Stimulated activated CD4-positive, alpha-beta T cell treated with anti-CD3 and anti-CD28 coated beads, Interleukin-2, amount 100 ng/mL, for 24 hours (primary cell): ENCODE results near the gene LRRC10B.
"Not testable (repeated sequence)": the region's sequence is repeated elsewhere in the genome, so short reads cannot be mapped to it uniquely, and the experiment has no call there.

Experiments
- DNase-seq, 2 donors: peaks; one replicate each; pipeline ENCODE4 v3.0.0-alpha.2; 2020

LRRC10B gene

DNA sequence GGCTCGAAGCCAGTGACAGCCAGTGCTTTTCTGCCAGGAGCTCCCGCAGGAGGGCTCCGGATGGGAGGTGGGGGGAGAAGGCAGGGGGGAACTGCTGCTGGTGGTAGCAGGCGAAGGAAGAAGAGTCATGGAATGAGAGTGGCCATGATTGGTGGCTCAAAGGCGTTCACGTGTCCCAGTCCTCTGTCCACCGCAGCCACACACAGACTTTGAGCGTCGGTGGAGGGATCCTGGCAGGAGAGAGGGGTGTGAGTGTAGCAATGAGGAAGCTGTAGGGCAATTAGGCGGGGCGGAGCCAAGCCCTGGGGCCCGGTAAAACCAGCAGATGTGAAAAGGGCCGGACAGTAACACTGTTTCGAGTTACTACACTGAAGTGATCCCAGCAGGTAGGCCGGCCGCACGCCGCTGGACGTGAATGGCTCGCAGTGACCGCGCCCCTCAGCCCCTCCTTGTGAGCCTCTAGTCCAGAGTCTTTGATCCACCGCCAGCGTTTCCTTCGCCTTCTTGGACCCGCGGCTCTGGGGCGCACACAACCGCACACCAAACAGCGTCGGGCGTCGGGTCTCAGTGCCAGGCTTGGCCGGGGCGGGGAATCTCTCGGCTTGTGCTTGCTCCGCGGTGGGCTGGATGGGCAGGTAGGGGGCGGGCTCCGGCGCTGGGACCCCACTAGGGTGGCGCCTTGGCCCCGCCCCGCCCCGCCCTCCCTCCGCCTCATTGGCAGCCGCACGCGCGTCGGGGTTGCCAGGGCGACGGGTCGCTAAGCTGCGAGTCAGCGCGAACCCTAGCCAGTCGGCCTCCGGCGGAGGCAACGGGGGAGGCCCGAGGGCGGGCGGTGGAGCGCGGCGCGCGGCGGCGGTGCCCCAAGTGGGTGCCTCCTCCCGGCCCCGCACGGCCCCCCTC, at the start of gene LRRC10B:
Gene LRRC10B, plus strand, starts transcription at position 788 of the 900 bp plus-strand sequence. CDS start 250 bp downstream, outside the sequence.
- DNase-seq = peak; percentile 40 to 61

DNA sequence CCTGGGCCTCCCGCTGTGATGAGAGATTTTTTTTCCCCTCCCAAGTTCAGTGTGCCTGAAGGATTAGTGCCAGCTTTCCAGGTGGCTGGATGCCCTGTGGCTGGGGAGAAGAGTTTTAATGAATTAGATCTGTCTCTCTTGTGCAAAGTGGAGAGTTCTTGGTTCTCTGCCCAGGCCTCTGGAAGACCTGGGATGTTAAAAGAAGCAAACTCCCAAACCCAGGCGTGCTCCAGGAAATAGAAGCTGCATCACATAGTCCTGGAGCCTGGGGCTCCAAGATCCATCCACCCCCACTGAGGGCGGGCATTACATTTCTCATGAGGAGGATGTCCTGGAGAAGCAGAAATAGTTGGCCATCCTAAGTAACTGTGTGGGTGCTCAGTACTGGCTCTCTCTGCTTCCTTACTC, 48.1 kb upstream of the LRRC10B start:
- DNase-seq = no peak

DNA sequence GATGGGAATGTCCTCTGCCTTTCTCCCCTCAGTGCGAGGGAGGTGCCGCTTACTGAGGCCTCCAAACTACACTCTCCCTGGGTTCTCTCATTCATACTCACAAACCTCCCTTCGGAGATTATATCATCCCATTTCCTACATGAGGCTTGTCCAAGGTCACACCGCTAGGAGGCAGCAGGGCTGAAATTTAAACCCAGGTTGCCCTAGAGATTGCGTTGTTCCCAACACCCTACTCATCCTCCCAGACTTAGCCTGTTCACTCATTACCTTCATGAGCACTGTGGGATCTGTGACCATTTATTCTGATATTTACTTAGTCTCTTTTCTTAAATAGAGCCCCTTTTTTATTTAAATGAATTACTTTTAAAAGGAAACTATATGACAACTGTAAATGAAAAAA, 47.6 kb upstream of the LRRC10B start:
- DNase-seq = no peak

DNA sequence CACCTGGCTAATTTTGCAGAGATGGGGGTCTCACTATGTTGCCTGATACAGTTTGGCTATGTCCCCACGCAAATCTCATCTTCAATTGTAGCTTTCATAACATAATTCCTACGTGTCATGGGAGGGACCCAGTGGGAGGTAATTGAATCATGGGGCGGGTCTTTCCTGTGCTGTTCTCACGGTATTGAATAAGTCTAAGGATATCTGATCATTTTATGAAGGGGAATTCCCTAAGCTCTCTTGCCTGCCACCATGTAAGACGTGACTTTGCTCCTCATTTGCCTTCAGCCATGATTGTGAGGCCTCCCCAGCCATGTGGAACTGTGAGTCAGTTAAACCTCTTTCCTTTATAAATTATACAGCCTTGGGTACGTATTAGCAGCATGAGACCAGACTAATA, 40.9 kb upstream of the LRRC10B start:
- not testable (repeated sequence) for DNase-seq

DNA sequence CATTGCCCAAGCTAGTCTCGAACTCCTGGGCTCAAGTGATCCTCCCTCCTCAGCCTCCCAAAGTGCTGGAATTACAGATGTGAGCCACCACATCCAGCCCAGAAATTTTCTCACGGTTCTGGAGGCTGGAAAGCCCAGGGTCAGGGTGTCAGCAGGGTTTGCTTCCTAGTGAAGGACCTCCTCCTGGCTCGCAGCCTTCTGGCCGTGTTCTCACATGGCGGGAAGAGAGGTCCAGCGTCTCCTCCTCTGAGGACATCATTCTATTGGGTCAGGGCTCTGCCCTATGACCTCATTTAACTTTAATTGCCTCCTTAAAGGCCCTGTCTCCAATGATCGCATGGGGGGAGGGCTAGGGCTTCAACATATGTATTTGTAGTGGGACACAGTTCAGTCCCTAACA, 40.5 kb upstream of the LRRC10B start:
- DNase-seq = no peak

DNA sequence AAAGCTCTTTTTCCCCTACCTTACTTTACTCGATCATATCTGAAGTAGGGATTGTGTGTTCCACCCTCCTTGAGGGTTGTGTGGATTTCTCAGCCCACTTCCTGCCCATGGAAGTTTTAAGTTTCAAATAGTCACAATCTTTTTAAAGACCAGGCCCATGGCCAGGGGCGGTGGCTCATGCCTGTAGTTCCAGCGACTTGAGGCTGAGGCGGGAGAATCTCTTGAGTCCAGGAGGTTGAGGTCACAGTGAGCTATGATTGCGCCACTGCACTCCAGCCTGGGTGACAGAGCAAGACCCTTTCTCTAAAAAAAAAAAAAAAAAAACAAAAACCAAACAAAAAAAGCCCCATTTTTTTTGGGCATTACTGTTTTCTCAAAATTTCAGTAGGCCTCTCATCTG, 36.3 kb upstream of the LRRC10B start:
- no peak for DNase-seq

DNA sequence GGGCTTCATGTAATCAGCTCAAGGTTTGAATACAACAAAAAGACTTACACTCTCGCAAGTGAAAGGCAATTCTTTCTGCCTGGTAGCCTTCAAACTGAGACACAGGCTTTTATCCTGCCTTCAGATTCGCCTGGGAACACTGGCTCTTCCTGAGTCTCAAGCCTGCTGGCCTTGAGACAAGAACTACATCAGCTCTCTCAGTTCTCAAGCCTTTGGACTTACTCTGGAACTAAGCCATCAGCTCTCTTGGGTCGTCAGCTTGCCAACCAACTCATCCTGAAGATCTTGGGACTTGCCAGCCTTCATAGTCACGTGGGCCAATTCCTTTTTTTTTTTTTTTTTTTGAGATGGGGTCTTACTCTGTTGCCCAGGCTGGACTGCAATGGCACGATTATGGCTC, 35.7 kb upstream of the LRRC10B start:
- DNase-seq = no peak

DNA sequence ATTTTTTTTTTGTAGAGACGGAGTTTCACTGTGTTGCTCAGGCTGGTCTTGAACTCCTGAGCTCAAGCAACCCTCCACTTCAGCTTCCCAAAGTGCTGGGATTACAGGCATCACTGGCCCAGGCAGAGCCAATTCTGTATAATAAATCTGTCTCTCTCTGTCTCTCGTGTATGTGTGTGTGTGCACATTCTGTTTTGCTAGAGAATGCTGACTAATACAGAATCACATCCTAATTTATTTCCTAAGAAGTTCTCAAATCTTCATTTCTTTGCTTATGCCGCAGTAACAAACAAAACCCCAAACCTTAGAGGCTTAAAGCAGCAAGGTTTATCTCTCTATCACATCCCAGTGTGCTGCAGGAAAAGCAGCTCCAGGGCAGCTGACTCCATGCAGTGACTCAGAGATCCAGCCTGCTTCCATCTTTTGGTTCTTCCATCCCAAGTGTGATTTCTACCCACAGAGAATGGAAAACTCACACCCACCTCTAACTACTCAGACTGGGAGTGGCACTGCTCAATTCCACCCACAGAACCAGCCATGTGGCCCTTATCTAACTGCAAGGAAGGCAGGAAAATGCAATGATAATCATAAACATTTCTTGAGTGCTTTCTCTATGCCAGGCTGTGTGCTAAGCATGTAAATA, 35.1 kb upstream of the LRRC10B start:
- no peak for DNase-seq

DNA sequence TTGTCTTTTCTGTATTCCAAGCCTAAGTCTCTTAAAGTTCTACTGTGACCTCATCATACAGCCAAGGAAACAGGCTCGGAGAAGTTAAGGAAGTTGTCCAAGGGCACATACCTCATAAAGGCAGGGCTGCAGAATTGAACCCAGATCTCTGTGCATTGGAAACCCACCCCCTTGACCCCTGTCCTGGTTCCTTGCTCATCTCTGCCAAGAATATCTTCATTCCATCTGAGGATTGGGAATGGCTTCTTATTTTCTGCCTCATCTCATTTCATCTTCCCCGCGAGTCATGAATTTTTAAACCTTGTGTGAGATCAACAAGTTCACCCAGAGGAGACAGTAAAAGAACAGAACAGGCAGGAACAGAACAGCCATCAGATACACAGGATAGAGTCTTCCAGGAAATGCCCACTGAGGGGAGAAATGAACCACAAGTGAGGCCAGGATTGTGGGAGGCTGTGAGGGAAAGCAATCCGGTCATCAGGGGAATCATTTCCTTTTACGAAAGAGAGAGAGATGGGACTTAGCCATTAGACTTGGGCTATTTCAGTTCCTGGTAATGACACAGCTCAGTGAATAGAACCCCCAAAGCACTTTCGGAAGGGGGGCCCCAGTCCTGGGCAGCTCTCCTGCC, 34.4 kb upstream of the LRRC10B start:
- no peak for DNase-seq

DNA sequence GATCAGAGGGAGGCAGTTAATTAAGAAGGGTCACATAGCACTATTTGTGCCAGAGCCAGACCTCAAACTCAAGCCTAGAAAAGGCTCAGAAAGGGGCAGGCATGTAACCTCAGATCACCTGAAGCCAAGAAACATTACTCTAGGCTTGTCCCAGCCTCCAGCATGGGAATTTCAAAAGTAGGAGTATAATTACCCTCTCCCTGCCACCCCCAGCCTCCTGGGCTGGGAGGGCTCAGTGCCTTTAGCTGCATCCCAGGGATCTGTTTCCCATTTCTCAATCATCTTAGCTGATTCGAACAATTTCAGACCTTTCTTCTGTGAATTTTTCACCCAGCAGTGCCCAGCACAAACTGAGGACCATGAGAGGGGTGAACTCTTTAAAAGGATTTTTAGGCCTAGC, 33.1 kb upstream of the LRRC10B start:
- no peak for DNase-seq

DNA sequence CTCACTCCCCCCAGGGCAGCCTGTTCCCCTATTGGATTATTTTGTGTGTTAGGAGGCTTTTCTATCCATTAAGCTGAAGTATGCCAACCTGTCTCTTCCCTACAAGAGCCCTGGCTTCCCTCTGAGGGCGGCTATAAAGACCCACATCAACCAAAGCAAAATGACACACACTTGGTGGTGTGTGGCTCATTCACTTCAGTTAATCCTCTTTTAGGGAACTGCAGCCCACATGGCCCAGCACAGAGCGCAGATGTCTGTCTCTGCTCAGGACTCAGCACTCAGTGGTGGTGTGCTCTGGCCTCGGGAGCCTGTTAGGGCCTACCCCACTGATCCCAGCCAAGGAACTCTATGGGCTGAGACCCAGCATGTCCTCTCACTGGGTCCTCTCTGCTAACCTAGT, 32.2 kb upstream of the LRRC10B start:
- DNase-seq = no peak

DNA sequence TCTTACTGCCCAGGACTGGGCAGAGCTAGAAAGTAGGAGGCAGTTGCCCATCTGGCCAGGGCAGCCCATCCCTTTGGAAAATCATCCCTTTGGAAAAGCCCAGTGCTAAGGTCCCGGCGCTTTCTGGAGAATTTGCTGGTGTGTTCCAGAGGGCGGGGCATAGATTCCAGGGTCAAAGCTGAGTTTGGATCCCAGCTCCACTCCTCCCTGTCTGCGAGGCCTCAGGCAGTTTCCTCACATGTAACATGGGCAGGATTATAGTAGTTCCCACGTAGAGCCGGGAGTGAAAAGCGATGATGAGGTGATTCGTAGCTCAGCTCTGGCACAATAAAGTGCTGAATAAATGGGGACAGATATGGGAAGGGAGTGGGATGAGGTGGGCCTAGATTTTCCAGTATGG, 31.4 kb upstream of the LRRC10B start:
- DNase-seq = no peak

DNA sequence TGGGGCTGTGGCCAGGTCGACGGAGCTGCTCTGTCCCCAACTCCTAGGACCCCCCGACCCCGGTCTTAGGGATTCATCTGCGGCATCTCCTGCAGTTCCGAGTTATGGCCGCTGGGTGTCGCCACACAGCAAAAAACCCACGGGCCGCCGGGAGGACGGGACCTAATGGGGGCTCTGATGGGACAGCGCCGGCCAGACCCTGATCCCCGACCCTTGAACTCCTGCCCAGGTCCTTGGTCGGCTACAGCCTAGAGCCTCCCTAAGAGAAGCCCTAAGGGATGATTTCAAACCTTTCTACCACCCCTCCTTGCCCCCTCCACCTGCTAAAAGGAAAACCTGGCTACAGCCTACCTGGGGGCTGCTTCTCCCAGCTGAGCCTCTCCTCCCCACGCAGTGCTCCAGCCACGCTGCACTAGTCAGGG, 30.8 kb upstream of the LRRC10B start:
- peak; percentile 62 to 66 for DNase-seq

DNA sequence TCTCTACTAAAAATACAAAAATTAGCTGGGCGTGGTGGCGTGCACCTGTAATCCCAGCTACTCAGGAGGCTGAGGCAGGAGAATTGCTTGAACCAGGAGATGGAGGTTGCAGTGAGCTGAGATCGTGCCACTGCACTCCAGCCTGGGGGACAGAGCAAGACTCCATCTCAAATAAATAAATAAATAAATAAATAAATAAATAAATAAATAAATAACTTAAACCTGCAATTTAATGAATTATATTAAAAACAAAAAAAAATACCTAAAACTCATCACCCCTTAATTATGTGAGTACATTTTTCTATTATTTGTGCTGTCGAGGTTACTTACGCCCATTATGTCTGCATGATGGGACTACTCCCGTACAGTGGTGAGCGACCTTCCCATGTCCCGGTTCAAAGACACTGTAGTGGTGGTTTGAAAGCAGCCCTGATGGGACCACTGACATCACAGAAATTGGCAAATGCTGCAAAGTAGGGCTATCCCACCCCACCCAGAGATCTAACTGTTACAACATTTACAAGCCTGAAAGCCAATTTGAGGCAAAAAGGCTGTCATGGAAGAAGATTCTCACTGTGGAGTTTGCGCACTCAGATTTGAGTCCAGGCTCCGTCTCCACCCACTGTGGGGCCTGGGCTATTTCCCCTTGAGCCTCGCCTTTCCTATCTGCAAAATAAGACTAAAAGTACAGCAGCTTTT, 29.0 kb upstream of the LRRC10B start:
- DNase-seq = not testable (repeated sequence)

DNA sequence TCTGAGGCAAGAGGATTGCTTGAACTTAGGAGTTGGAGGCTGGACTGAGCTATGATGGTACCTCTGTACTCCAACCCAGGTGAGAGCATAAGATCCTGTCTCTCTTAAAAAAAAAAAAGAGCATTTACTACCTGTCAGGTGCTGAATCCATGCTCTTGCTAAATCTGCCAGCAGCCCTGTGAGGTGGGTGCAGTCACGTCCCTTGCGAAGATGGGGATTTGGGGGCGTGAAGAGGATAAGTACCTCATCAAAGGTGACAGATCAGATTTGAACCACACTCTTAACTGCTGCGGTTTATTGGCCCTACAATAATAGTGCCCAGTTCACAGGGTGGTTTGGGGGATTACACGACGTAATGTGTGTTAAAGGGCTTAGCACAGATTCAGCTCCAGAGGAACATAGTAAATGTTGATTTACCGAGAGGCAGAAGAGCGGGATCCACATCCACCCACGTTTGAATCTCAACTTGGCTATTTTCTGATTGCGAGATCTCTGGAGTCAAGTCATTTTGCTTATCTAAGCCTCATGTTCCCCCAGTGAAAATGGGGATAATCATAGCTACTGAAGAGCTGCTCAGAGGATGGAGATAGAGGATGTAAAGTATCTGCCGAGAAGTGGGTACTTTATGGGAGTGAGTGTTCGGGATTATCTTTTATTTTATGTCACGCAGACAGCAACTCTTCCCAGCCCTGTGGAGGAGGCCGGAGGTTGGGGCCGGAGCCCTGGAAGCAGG, 28.1 kb upstream of the LRRC10B start:
- no peak for DNase-seq

DNA sequence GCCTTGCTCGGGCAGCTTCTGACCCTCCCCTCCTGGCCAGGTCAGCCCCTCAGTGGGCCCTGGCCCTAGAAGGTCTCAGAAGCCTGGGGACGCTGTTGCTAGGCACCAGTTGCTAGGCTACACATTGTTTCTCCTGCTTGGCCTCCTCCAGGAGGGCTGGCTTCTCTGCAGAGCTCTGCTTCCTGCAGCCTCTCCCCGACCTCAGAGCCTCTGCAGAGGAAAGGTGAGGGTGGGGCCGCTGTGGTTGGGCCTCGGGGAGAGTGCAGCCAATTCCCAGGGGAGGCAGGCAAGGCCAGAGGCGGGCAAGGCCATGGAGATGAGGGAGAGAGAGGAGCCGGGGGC, 27.6 kb upstream of the LRRC10B start:
- no peak for DNase-seq

DNA sequence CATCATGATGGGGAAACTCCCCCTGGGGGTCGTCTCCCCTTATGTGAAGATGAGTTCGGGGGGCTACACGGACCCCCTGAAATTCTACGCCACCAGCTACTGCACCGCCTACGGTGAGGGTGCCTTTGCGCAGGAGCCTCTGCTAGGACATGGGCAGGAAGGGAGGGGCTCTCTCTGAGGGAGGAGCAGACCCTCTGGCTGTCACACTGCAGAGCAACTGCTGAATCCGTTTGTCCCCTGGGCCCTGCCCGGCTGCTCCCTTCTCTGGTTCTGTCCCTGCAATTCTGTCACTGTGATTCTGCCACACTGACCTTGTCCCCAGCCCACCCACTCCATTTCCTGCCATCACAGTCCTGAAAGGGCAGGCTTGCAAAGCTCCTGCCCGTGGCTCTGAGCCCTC, 26.7 kb upstream of the LRRC10B start:
- DNase-seq = no peak

DNA sequence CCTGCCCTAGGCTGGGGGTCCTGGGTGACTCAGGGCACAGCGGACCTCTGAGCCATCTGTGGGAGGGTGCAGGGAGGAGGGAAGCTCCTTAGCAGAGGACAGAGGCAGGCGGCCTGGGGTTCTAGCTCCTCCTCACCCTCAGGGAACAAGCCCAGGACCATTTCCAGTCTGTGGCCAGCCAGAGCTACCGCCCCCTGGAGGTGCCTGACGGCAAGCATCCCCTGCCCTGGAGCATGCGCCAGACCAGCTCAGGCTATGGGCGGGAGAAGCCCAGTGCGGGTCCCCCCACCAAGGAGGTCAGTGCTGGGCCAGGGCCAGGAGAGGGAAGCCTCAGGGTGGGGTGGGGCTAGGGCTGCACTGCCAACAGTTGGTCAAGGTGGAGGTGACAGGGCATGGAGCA, 26.0 kb upstream of the LRRC10B start:
- DNase-seq = peak; percentile 27 to 44

DNA sequence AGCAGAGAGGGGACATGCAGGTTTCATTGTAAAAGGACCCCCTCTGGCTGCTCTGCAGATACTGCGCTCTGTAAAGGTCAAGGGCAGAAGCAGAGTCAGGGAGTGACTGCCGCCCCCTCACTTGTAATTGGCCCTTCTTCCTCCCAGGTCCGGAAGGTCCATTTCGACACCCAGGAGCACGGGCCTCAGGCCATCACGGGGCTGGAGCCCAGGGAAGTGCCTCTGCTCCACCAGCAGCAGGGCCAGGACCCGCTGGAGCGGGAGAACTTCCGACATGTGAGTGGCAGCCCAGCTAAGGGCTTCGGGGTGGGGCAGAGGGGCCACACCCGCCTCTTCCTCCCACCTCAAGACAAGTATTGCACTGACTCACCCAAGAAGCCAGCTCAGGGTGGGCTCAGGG, 24.0 kb upstream of the LRRC10B start:
- no peak for DNase-seq

DNA sequence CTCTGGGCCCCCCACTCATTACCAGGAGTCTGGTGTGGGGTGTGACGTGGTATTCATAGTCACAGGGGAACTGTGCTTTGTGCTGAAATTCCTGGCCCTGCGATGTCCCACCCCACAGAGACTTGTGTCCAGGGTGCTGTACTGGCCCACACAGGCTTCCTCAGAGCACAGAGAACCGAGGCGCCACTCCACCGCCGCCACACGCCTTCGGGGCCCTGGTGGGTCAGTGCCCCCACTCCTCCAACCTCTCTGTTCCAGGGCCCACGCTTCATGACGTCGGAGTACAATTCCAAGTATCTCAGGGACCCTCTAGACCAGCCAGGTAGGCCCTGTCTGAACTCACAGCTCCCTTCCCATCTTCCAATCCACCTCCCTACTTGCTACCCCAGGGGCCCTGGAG, 23.5 kb upstream of the LRRC10B start:
- DNase-seq = no peak

DNA sequence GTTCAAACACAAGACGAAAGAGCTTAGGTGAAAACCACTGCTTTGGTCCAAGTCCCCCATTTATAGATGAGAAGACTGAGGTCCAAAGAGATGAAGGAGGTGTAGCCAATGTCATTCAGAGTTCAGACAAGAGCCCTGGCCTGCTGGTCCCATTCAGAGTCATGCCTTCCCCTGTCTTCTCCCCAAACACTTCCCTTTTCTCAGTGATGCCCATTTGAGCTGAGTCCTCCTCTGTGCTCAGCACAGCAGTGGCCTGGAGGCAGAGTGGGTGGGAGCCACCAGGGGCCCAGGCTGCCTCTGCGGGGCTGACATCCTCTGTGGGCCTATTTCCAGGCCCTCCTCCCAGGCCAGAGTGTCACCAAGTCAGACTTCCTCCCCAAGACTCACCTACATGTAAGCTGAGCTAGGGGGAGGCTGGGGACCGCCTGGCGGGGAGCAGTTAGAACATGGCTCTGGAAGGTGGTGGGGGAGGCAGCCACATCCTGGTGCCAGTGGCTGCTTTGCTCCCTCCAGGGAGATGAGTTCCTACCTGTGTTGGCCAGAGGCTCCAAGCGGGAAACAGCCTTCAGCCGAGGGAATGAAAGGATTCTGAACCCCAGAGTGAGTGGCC, 22.4 kb upstream of the LRRC10B start:
- DNase-seq = no peak

DNA sequence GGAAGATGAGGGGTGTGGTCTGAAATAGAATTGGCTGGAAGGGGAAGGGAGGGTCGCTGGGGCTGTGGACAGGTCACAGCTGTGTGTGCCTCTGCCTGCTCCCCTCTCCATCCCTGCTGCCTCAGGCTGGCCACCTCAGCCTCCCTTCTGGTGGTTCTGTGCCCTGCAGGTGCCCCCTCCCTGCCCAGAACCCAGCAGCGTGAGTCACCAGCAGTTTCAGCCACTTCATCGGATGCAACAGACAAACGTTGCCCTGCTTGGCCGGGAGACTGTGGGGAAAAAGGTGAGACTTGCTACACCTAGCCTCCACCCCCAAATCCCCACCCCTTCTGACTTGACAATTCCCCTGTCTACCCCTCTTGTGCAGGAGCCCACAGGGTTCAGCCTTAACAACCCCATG, 21.8 kb upstream of the LRRC10B start:
- DNase-seq = no peak
